HG03565 (cell line): ENCODE measurements around the gene SERPINF2.
"Not testable (repeated sequence)": the region's sequence is repeated elsewhere in the genome, so short reads cannot be mapped to it uniquely, and the experiment has no call there.

Experiments
- ATAC-seq: cut with Tn5 transposase; IDR thresholded peaks from one replicate; pipeline ENCODE4 v1.9.1; 2021; ENCODE audit warnings: mild to moderate bottlenecking, moderate library complexity; ENCODE audit not compliant: unreplicated experiment

Gene SERPINF2

GRCh38 chr17:1786708-1787107 is 44.0 kb downstream of the SERPINF2 start:
- no peak for ATAC-seq

GRCh38 chr17:1787301-1787902 is 44.7 kb downstream of the SERPINF2 start:
- ATAC-seq = no peak

GRCh38 chr17:1789936-1790335 is 47.3 kb downstream of the SERPINF2 start:
- no peak for ATAC-seq

- ATAC-seq = no peak
Observed at GRCh38 chr17:1792495-1793446, 50.1 kb downstream of the SERPINF2 start.

GRCh38 chr17:1793447-1793806 is 50.8 kb downstream of the SERPINF2 start:
- ATAC-seq = no peak

- no peak for ATAC-seq
Observed at GRCh38 chr17:1796800-1797199, 54.1 kb downstream of the SERPINF2 start.

GRCh38 chr17:1797323-1797722 is 54.7 kb downstream of the SERPINF2 start:
- no peak for ATAC-seq

- ATAC-seq = not testable (repeated sequence)
Observed at GRCh38 chr17:1797846-1798245, 55.2 kb downstream of the SERPINF2 start.

GRCh38 chr17:1800240-1800639 is 57.6 kb downstream of the SERPINF2 start:
- no peak for ATAC-seq

GRCh38 chr17:1800712-1801111 is 58.0 kb downstream of the SERPINF2 start:
- ATAC-seq = no peak

- ATAC-seq = no peak
Observed at GRCh38 chr17:1802429-1802828, 59.8 kb downstream of the SERPINF2 start.

- no peak for ATAC-seq
Observed at GRCh38 chr17:1803280-1803679, 60.6 kb downstream of the SERPINF2 start.
